HG02884 (cell line): Measurements from ENCODE around the gene TET1.
A peak's percentile ranks its signal among the peaks of the same experiment; 100 is the strongest.
"Not testable (repeated sequence)": the region's sequence is repeated elsewhere in the genome, so short reads cannot be mapped to it uniquely, and the experiment has no call there.

Source experiments
- ATAC-seq: cut with Tn5 transposase; IDR thresholded peaks from one replicate; pipeline ENCODE4 v1.9.1; 2021; ENCODE audit warnings: mild to moderate bottlenecking, moderate library complexity; ENCODE audit not compliant: unreplicated experiment

The TET1 gene

GRCh38 chr10:68696018-68696417 lies 135.9 kb downstream of the TET1 start:
- no peak for ATAC-seq

DNA sequence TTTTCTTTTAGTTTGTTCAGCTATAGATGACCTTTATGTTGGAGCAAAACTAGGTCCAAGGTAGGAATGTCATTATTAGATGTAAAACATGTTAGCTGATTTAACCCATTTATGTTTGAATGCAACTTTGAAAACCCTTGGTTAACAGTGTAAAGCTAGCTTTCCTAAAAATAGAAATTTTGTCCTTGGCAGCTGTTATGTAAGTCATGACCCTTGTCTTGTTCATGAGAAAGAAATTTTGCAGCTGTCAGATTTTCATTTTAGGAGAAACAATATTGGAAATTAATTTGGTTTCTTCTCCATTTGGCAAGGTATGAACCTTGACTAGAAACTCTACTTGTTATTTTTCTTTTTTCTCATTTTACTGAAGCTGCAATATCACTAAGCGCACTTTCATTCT lies 137.0 kb downstream of the TET1 start:
- no peak for ATAC-seq

GRCh38 chr10:68700197-68700596 lies 140.1 kb downstream of the TET1 start:
- no peak for ATAC-seq

- ATAC-seq = no peak
Observed at GRCh38 chr10:68705548-68705947, 145.4 kb downstream of the TET1 start.

- not testable (repeated sequence) for ATAC-seq
Observed at GRCh38 chr10:68708987-68709386, 148.8 kb downstream of the TET1 start.

DNA sequence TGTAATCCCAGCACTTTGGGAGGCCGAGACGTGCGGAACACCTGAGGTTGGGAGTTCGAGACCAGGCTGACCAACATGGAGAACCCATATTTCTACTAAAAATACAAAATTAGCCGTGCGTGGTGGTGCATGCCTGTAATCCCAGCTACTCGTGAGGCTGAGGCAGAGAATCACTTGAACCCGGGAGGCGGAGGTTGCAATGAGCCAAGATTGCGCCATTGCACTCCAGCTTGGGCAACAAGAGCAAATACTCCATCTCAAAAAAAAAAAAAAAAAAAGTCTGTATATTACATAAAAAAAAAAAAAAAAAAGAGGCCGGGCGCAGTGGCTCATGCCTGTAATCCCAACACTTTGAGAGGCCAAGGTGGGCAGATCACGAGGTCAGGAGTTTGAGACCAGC lies 152.9 kb downstream of the TET1 start:
- ATAC-seq = not testable (repeated sequence)

DNA sequence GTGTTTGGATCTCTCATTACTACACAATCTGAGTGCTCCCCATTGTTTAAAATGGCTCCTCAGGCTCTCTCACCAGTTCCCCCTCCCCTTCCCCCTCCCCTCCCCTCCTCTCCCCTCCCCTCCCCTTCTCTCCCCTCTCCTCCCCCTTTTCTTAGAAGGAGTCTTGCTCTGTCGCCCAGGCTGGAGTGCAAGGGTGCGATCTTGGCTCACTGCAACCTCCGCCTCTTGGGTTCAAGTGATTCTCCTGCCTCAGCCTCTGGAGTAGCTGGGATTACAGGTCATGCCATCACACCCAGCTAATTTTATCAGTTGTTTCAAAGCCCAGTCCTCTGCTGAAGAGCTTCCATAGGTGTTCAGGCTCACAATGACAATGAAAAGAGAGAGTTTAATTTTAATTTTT lies 157.3 kb downstream of the TET1 start:
- ATAC-seq = no peak

- peak; percentile 98 for ATAC-seq
Observed at GRCh38 chr10:68720793-68721672, 160.9 kb downstream of the TET1 start, which contains the start of gene CCAR1. TSS of gene CCAR1 (plus strand) at chr10:68721239. CDS start at chr10:68722505, 1,266 bp downstream.

GRCh38 chr10:68721673-68722335 lies 161.7 kb downstream of the TET1 start:
- ATAC-seq = peak; percentile 16

GRCh38 chr10:68725016-68725415 lies 164.9 kb downstream of the TET1 start:
- no peak for ATAC-seq

- no peak for ATAC-seq
Observed at GRCh38 chr10:68727146-68727545, 167.0 kb downstream of the TET1 start.

- ATAC-seq = no peak
Observed at GRCh38 chr10:68732651-68733050, 172.5 kb downstream of the TET1 start.

GRCh38 chr10:68734349-68734748 lies 174.2 kb downstream of the TET1 start:
- ATAC-seq = no peak

DNA sequence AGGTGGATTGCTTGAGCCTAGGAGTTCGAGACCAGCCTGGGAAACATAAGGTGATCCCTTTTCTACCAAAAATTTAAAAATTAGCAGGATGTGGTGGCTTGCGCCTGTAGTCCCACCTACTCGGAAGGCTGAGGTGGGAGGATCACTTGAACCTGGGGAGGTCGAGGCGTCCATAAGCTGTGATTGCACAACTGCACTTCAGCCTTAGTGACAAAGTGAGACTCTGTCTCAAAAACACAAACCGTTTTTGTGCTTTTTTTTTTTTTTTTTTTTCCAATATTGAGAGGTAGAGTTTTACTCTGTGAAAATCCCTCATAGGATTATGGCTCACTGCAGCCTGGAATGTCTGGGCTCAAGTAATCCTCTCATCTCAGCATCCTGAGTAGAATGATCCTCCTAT lies 175.0 kb downstream of the TET1 start:
- ATAC-seq = no peak

DNA sequence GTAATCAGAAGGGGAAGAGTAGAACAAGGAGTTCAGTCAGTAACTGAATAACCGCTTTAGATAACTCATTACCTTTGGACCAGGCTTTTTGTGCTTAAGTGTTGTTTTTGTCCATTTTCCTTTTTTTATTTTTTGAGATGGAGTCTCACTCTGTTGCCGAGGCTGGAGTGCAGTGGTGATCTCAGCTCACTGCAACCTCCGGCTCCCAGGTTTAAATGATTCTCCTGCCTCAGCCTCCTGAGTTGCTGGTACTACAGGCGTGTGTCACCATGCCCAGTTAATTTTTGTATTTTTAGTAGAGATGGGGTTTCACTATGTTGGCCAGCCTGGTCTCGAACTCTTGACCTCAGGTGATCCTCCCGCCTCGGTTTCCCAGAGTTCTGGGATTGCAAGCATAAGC lies 175.6 kb downstream of the TET1 start:
- ATAC-seq = not testable (repeated sequence)

DNA sequence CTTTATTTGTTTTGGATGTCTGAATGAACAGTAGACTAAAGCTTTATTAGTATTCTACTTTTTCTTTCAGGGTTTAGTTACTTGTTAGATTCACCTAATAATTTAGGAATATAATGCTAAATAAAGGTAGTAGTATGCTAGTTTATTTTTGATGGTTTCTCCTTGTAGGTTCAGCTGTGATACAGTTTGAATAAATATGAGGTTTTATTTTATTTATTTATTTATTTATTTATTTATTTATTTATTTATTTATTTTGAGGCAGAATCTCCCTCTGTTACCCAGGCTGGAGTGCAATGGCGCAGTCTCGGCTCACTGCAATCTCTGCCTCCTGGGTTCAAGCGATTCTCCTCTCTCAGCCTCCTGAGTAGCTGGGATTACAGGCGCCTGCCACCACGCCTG lies 180.5 kb downstream of the TET1 start:
- ATAC-seq = not testable (repeated sequence)

GRCh38 chr10:68742397-68742796 lies 182.3 kb downstream of the TET1 start:
- no peak for ATAC-seq
